Ovary (tissue), 3 donors: Measurements from ENCODE around the gene C20orf202.

Source experiments
- EP300 ChIP-seq: sonication (generic); formaldehyde crosslinking; IDR thresholded peaks from one replicate; pipeline ENCODE4 v1.6.1; 2017; ENCODE audit warnings: antibody characterized with exemption
- POLR2A ChIP-seq: fragments of 450-650 bp; IDR thresholded peaks from one replicate; pipeline ENCODE4 v1.6.1; 2017; ENCODE audit warnings: antibody characterized with exemption, mild to moderate bottlenecking, moderate library complexity
- TF ChIP-seq, protein P1 (sequence below), 3 donors: fragments of 450-650 bp in 2 of 3; fragments of 200-600 bp in 1 of 3; IDR thresholded peaks; one replicate each; pipeline versions ENCODE4 v1.5.1 to v1.8.0; 2016 to 2022; ENCODE audit warnings: antibody characterized with exemption in 3 of 3, mild to moderate bottlenecking in 1 of 3
- donor health status: DM: no; HTN: no; CAD: no.

DNA sequence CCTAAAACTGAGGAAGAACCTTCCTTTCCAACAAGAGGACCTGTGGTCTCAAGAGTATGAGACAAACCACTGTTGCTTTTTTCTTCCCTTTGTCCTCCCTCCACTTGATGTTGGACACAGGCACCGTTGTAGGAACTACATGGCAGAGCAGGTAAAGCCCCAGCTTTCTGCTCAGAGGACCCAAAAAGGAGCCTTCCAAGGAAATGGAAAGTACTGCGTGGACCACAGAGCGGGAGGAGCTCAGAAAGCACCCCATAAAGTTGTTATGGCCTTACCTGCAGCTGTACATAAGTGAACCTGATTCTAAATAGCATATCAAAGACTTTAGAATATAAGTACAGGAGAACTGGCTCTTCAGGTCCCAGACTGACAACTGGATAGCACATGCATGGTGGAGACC is 47.9 kb upstream of the C20orf202 start:
- TF ChIP-seq, protein P1, sequence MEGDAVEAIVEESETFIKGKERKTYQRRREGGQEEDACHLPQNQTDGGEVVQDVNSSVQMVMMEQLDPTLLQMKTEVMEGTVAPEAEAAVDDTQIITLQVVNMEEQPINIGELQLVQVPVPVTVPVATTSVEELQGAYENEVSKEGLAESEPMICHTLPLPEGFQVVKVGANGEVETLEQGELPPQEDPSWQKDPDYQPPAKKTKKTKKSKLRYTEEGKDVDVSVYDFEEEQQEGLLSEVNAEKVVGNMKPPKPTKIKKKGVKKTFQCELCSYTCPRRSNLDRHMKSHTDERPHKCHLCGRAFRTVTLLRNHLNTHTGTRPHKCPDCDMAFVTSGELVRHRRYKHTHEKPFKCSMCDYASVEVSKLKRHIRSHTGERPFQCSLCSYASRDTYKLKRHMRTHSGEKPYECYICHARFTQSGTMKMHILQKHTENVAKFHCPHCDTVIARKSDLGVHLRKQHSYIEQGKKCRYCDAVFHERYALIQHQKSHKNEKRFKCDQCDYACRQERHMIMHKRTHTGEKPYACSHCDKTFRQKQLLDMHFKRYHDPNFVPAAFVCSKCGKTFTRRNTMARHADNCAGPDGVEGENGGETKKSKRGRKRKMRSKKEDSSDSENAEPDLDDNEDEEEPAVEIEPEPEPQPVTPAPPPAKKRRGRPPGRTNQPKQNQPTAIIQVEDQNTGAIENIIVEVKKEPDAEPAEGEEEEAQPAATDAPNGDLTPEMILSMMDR (IDR thresholded peaks at IDR 0.05), result no peak
- TF ChIP-seq POLR2A (no peak), EP300 (no peak)
